Osteocyte (in vitro differentiated cells): Measurements from ENCODE around the gene HCFC2. TPM values are rescaled to one million over a fixed set of nuclear protein-coding genes. Genes with fewer than 3 reads are reported as not detected.

ENCODE experiments used
- DNase-seq: peaks from one replicate; pipeline ENCODE4 v3.0.0; 2021; ENCODE audit warnings: mixed read lengths; ENCODE audit not compliant: unreplicated experiment; ENCODE audit errors: extremely low spot score
- H3K27ac Mint-ChIP-seq: one replicate; pipeline ENCODE4 v1.8.0; 2021; ENCODE audit warnings: mild to moderate bottlenecking, mixed read lengths; ENCODE audit not compliant: unreplicated experiment
- H3K27me3 Mint-ChIP-seq: one replicate; pipeline ENCODE4 v1.8.0; 2021; ENCODE audit warnings: mixed read lengths; ENCODE audit not compliant: unreplicated experiment
- H3K36me3 Mint-ChIP-seq: one replicate; pipeline ENCODE4 v1.8.0; 2021; ENCODE audit warnings: mixed read lengths; ENCODE audit not compliant: unreplicated experiment
- H3K4me1 Mint-ChIP-seq: one replicate; pipeline ENCODE4 v1.8.0; 2021; ENCODE audit warnings: mixed read lengths; ENCODE audit not compliant: unreplicated experiment
- H3K4me3 Mint-ChIP-seq: one replicate; pipeline ENCODE4 v1.8.0; 2021; ENCODE audit warnings: mild to moderate bottlenecking, moderate library complexity, mixed read lengths; ENCODE audit not compliant: unreplicated experiment
- H3K9me3 Mint-ChIP-seq: one replicate; pipeline ENCODE4 v1.8.0; 2021; ENCODE audit warnings: mixed read lengths; ENCODE audit not compliant: unreplicated experiment
- total RNA-seq: library from RNA; stranded (reverse); gene quantifications from 2 replicates; pipeline ENCODE4 v1.2.1, GENCODE V29; 2021
- TF ChIP-seq, protein P1 (sequence below): fragments of 200-600 bp; sonication (generic); IDR thresholded peaks from 2 replicates; pipeline ENCODE4 v1.5.0; 2021; ENCODE audit warnings: antibody characterized with exemption, mild to moderate bottlenecking, moderate library complexity

The HCFC2 gene
- total RNA-seq, 1 donor from 2014 or later = 21.3 TPM

DNA sequence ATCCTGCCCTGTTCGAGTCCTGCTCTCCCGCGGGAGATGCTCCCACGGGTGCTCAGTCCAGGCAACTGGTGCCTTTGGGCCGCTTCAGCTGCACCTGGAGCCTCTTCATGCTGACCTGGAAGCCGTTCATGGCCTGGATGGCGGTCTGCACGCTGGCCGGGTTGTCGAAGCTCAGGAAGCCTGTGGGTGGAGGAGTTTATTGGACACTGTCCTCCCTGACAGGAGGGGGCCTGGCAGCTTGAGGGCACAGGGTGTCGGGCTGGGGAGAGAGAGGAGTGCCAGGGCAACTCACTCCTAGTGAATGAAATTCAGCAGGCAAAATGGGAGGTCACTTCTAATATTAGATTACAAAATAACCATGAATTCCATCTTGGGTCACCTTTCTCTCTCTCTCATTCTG is 83.0 kb downstream of the HCFC2 start:
- Mint-ChIP-seq H3K27me3 (peaks cover 17% of the 10 kb centered on the region), H3K36me3 (no peaks in the 10 kb centered on the region), H3K4me1 (no peaks in the 10 kb centered on the region), H3K27ac (no peak overlapping the region), H3K9me3 (no peaks in the 10 kb centered on the region), H3K4me3 (no peak overlapping the region)
- DNase-seq = no peak
- TF ChIP-seq, protein P1, sequence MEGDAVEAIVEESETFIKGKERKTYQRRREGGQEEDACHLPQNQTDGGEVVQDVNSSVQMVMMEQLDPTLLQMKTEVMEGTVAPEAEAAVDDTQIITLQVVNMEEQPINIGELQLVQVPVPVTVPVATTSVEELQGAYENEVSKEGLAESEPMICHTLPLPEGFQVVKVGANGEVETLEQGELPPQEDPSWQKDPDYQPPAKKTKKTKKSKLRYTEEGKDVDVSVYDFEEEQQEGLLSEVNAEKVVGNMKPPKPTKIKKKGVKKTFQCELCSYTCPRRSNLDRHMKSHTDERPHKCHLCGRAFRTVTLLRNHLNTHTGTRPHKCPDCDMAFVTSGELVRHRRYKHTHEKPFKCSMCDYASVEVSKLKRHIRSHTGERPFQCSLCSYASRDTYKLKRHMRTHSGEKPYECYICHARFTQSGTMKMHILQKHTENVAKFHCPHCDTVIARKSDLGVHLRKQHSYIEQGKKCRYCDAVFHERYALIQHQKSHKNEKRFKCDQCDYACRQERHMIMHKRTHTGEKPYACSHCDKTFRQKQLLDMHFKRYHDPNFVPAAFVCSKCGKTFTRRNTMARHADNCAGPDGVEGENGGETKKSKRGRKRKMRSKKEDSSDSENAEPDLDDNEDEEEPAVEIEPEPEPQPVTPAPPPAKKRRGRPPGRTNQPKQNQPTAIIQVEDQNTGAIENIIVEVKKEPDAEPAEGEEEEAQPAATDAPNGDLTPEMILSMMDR = no peak

DNA sequence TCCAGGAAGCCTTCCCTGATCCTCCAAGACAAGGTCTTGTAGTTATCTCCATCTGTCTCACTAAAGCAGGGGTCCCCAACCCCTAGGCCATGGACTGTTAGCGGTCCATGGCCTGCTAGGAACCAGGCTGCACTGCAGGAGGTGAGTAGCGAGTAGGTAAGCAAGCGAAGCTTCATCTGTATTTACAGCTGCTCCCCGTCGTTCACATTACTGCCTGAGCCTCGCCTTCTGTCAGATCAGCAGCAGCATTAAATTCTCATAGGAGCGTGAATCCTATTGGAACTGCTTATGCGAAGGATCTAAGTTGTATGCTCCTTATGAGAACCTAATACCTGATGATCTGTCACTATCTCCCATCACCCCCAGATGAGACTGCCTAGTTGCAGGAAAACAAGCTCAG is 86.1 kb downstream of the HCFC2 start:
- TF ChIP-seq, protein P1 = no peak
- Mint-ChIP-seq H3K9me3 (no peaks in the 10 kb centered on the region), H3K27me3 (peaks cover 18% of the 10 kb centered on the region), H3K4me1 (no peaks in the 10 kb centered on the region), H3K4me3 (no peak overlapping the region), H3K36me3 (no peaks in the 10 kb centered on the region), H3K27ac (no peak overlapping the region)
- no peak for DNase-seq

DNA sequence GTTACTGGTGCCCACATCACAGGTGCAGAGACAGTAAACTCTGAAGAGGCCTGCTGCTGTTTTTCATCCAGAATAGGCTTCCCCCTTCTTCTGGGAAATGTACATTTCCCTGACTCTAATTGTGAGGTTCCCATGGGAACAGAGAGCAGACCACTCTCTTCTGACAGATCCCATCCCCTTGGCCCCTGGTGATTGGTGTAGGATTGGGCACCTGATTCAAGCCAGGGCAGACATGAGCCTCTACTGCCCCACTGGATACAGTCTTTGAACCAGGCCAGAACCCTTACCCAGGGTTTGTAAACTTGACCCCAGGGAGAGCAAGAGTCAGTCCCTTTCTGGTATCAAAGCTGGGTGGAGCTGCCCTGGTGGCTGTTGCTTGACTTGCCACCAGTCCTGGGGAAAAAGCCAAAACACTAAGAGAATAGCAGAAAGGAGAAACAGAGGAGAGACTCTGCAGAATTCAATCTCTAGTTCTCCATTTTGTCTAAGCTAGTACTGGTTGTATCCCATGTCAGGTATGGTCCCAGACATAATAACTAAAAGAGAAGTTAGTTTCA is 88.4 kb downstream of the HCFC2 start:
- H3K27ac Mint-ChIP-seq = no peak overlapping the region
- DNase-seq = no peak

DNA sequence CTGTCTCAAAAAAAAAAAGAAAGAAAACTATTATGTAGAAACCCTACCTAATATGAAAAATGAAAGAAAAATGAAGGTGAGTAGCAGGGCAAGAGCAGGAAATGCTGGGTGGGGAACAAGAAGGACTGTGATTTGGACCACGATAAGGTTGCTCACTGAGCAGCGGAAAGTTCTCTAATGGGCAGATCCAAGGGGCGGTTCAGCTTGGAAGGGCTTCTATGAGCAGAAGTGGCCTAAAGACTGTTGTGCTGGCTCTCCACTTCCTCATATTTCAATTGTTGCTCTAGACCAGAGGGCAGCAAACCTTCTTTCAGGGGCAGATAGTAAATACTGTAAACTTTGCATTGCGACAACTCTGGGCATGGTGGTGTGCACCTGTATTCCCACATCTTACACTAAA is 90.0 kb downstream of the HCFC2 start:
- TF ChIP-seq, protein P1 = no peak
- Mint-ChIP-seq H3K27ac (no peak overlapping the region), H3K4me1 (no peaks in the 10 kb centered on the region), H3K27me3 (peaks cover 10% of the 10 kb centered on the region), H3K9me3 (no peaks in the 10 kb centered on the region), H3K4me3 (no peak overlapping the region), H3K36me3 (no peaks in the 10 kb centered on the region)
- DNase-seq = no peak

More for the DNA sequence above, 88.4 kb downstream of the HCFC2 start:
- no peaks in the 10 kb centered on the region for H3K36me3 Mint-ChIP-seq
- peaks cover 15% of the 10 kb centered on the region for H3K27me3 Mint-ChIP-seq
- TF ChIP-seq, protein P1 = no peak
- H3K4me3 Mint-ChIP-seq = no peak overlapping the region
- no peaks in the 10 kb centered on the region for H3K9me3 Mint-ChIP-seq
- no peaks in the 10 kb centered on the region for H3K4me1 Mint-ChIP-seq

DNA sequence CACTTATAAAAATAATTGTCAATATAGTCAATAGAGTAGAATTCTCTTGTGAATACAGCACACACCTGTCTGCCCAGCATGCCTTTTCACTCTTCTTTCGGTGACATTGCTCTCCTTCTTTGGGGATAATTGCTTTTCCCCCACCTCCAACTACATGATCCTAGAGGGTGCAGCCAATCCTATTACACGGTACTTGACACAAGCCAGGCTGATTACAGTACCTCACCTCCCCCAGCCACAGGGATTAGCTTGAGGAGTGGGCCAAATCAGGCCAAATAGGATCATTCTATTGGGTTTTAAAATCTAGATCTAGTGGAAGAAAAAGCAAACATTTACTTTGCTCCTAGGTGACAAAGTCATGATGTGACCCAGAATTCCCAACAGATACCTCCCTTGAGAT is 90.5 kb downstream of the HCFC2 start:
- no peaks in the 10 kb centered on the region for H3K4me1 Mint-ChIP-seq
- no peak overlapping the region for H3K4me3 Mint-ChIP-seq
- H3K36me3 Mint-ChIP-seq = no peaks in the 10 kb centered on the region
- peaks cover 5% of the 10 kb centered on the region for H3K27me3 Mint-ChIP-seq
- H3K9me3 Mint-ChIP-seq = no peaks in the 10 kb centered on the region
- DNase-seq = no peak
- no peak overlapping the region for H3K27ac Mint-ChIP-seq
- TF ChIP-seq, protein P1 = no peak

Other genes with a start within 250 kb of the HCFC2 start
- 11.3 and 12.5 TPM in 2 replicates for gene NT5DC3, start 223.3 kb upstream of the HCFC2 start, total RNA-seq
- 682 and 686 TPM in 2 replicates for gene HSP90B1, start 134.1 kb upstream of the HCFC2 start, total RNA-seq
- gene TDG, start 98.7 kb upstream of the HCFC2 start, total RNA-seq = 32.7 and 33.9 TPM in 2 replicates
- gene GLT8D2, start 14.3 kb upstream of the HCFC2 start, total RNA-seq = 45.4 and 64.7 TPM in 2 replicates
- 25.2 and 28.9 TPM in 2 replicates for gene NFYB, start 73.7 kb downstream of the HCFC2 start, total RNA-seq
- 88.6 and 100 TPM in 2 replicates for gene TXNRD1, start 151.2 kb downstream of the HCFC2 start, total RNA-seq
- gene EID3, start 239.2 kb downstream of the HCFC2 start, total RNA-seq = 2.8 and 3.7 TPM in 2 replicates